ENCODE data around the gene GNPTAB.

Gene GNPTAB

DNA sequence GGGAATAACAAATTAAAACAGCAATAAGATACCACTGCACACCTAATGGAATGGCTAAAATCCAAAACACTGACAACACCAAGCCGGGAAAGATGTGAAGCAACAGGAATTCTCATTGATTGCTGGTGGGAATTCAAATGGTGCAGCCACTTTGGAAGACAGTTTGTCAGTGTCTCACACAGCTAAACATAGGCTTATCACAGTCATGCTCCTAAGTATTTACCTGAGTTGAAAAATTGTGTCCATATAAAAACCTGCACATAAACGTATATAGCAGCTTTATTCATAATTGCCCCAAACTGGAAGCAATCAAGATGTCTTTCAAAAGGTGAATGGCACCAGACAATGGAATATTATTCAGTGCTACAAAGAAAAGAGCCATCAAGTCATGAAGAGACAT is 21.6 kb downstream of the GNPTAB start:
- DNase-seq (ENCODE audit: extremely low read depth in 1 of 2, low read depth in 1 of 2), result no peak

DNA sequence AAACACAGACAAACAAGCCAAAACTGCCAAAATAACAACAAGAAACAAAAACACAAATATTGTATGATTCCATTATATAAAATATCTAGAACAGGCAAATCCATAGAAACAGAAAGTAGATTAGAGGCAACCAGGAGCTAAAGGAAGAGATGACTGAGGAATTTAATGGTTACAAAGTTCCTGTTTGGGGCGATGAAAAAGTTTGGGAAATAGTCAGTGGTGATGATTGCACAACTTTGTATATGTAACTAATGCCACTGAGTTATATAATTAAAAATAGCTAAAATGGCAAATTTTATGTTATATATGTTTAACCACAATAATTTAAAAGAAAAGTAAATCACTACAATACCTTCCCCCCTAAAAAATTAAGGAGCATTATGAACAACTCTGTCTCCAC is 24.5 kb downstream of the GNPTAB start:
- DNase-seq (ENCODE audit: extremely low read depth in 1 of 2, low read depth in 1 of 2), result no peak

- DNase-seq (ENCODE audit: extremely low read depth in 1 of 2, low read depth in 1 of 2), result no peak
Measured at GRCh38 chr12:101804409-101804808, 26.4 kb downstream of the GNPTAB start.

DNA sequence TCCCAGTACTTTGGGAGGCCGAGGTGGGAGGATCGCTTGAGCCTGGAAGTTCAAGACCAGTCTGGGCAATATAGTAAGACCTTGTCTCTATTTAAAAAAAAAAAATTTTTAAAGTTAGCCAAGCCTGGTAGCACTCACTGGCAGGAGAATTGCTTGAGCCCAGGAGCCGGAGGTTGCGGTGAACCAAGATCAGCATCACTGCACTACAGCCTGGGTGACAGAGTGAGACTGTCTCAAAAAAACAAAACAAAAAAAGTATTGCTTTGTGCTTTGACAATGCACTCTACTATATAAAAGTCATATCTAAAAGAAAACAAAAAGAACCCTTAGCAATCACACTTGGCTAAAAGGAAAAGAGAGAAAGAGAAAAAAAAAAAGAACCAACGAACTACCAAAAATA is 26.8 kb downstream of the GNPTAB start:
- no peak for DNase-seq (ENCODE audit: extremely low read depth in 1 of 2, low read depth in 1 of 2)

GRCh38 chr12:101802486-101802885 is 28.3 kb downstream of the GNPTAB start:
- DNase-seq (ENCODE audit: extremely low read depth in 1 of 2, low read depth in 1 of 2), result no peak

DNA sequence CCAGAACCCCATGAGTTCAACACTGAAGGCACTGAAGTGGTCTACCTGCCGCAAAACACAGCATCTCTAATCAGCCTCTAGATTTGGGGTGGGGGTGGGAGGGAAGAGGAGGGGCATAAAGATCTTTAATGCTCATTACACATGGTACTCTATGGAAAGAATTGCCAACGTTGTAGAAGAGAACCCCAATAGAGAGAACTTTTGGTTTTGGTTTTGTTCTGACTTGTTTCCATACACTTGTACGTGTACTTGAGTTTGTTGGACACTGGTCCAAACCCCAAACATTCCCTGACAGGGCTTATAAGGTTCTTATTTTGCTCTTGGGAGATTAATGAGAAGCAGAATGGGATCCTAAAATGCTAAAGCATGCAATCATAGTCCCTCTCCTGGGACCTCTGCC is 31.0 kb downstream of the GNPTAB start:
- no peak for DNase-seq (ENCODE audit: extremely low read depth in 1 of 2, low read depth in 1 of 2)

DNA sequence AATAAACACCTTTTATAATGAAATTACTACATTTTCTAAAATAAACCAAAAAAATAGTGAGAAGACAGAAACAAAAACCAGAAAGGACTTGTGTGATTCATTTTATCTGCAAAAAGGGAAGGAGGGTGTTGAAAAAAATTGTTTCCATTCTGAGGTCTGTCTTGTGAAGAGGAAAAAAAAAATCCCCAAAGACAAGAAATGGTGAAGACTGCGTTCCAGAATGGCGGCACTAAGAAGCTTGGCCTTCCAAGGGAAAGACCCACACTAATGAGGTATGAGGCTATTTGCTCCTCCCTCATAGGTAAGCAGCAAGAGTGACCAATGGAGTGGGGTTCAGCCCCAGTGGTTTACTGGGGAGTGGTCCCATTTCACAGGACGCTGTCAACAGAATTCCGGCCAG is 35.0 kb downstream of the GNPTAB start:
- DNase-seq (ENCODE audit: extremely low read depth in 1 of 2, low read depth in 1 of 2), result no peak

- no peak for DNase-seq (ENCODE audit: extremely low read depth in 1 of 2, low read depth in 1 of 2)
Measured at GRCh38 chr12:101795013-101795412, 35.7 kb downstream of the GNPTAB start.

- DNase-seq (ENCODE audit: extremely low read depth in 1 of 2, low read depth in 1 of 2), result no peak
Measured at GRCh38 chr12:101794574-101794973, 36.2 kb downstream of the GNPTAB start.

DNA sequence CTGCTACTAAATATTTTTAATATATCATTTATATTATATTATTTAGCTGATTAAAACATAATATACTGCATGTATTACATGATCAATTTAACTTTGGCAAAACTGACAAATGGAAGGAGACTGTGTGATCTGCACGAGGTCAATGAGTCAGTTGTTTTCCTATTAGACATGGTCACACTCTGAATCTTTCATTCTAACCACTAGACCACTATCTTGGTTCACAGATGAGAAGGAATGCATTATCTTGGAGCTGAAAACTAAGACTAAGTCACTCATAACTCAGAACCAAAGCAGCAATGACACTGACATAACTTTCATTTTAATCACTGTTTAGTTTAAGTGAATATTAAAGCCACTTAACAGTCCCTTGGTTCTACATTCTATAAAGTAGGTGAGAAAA is 37.4 kb downstream of the GNPTAB start:
- DNase-seq (ENCODE audit: extremely low read depth in 1 of 2, low read depth in 1 of 2), result no peak

DNA sequence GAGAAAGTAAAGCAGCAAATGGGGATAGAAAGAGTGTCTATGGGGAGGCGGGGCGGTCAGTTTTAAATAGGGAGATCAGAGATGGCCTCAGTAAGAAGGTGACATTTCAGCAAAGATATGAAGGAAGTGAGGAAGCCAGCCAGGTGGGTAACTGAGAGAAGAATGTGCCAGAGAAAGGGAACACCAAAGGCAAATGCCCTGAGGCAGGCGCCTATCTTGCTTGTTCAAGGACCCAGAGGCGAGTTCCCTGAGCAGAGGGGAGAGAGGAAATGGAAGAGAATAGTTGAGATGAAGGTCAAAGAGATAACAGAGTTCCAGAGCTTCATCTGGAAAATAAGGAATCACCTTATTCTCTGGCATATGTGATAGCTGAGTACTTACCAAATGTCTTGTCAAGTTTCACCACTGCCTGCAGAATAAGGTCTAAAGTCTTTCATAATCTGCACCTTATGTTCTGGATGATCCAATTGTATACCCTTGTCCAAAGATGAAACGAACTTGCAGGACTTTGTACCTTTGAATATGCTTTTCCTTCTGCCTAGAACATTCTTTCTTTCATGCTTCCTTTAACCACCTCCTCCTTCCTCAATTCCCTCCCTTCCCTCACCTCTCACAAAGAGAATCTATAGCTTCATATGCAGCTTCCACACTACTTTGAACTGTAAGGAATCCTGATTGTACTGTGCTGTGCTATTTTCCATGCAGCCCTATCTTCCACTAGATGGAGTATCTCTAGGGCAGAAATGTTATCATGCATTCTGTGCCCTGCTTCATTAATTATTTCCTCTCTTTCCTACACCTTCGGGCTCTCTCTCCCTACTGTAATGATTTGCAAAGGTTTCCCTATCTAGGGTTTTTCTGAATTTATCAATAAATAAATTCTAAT is 38.5 kb downstream of the GNPTAB start:
- DNase-seq (ENCODE audit: extremely low read depth in 1 of 2, low read depth in 1 of 2), result no peak

GRCh38 chr12:101789171-101789570 is 41.6 kb downstream of the GNPTAB start:
- DNase-seq (ENCODE audit: extremely low read depth in 1 of 2, low read depth in 1 of 2), result no peak

DNA sequence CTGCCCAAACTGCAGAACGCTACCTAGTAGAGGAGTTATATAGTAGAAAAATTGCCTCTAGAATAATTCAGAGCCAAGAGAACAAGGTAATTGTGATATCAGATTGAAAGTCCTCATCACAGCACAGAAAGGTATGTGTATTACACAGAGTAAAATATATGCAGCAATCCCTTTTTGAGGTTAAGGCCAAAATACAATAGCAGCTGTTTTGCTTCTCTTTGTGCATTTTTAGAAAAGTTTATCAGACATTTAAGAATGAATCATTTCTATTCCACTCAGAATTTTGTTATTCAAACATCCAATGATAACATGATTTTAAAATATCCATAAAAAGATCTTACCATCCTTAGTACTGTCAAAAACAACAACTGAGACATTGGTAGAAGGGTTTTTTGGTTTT is 45.1 kb downstream of the GNPTAB start:
- no peak for DNase-seq (ENCODE audit: extremely low read depth in 1 of 2, low read depth in 1 of 2)

DNA sequence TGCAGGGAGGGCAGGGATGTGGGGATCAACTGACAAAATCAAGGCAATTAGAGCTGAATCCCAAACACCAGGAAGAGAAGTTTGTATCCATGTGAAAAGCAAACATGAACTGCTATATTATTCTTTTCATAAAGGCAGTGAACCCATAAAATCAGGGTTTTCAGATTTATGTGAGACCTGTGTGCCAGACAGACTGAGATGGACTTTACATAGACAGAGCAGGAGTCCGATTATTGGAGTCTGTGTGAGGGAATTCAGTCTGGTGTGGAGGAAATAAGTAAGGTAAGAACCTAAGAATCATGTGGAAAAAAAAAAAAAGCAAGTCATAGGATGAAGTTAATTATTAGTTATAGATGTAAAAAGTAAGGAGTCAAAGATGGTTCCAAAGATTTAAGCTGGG is 46.4 kb downstream of the GNPTAB start:
- DNase-seq (ENCODE audit: extremely low read depth in 1 of 2, low read depth in 1 of 2), result no peak

GRCh38 chr12:101783838-101784237 is 46.9 kb downstream of the GNPTAB start:
- DNase-seq (ENCODE audit: extremely low read depth in 1 of 2, low read depth in 1 of 2), result no peak

- DNase-seq (ENCODE audit: extremely low read depth in 1 of 2, low read depth in 1 of 2), result no peak
Measured at GRCh38 chr12:101783150-101783549, 47.6 kb downstream of the GNPTAB start.

DNA sequence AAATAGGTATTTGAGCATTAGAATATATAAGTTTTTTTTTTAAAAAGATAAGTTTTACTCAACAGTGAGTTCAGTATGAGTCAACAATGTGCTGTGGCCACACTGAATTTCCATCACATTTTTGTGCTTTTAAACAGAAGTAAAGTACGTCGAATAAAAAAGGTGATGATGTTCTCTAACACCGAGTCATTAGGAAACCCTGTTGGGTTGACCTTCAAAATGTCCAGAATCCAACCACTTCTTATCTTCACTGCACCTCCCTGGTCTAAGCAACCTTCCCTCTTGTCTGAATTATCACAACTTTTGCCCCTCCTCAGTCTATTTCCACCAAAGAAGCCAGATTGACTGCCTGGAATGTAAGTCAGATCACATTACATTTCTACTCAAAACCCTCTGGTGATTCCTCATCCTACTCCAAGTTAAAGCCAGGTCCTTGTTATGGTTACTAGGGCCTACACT is 48.5 kb downstream of the GNPTAB start:
- no peak for DNase-seq (ENCODE audit: extremely low read depth in 1 of 2, low read depth in 1 of 2)

DNA sequence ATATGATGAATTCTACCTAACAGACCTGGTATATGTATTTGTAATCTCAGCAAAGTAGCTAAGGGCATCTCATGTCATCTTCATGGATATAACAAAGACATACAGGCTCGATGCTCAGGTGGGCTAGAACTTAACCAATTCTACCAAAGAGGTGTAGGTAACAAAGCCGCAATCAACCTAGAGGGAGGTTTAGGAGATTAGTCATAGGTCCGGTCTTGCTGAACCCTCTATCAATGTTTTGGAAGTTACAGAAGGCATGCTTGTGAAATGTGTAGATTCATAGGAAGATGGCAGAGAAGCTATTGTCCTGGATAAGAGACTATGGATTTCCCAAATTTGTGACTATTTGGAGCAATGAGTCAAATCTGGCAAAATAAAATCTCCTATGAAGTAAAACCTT is 48.9 kb downstream of the GNPTAB start:
- DNase-seq (ENCODE audit: extremely low read depth in 1 of 2, low read depth in 1 of 2), result no peak

DNA sequence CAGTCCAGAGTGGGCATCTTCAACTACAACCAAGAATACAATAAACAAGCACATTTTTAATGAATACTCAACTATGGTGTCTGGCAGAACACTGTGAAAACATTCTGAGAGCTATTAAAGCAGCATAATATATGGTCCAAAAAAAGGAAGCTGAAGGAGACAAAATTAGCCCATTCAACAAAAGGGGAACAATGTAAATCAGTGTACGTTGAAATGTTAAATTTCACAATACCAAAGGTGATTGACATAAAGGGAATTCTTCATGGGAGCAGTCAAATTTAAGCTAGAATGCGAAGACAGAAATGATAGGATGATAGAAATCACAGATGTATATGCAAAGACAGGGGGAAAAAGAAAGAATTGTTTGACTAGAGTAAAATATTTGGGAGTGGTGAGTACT is 50.2 kb downstream of the GNPTAB start:
- DNase-seq (ENCODE audit: extremely low read depth in 1 of 2, low read depth in 1 of 2), result no peak

GRCh38 chr12:101779626-101780025 is 51.1 kb downstream of the GNPTAB start:
- DNase-seq (ENCODE audit: extremely low read depth in 1 of 2, low read depth in 1 of 2), result no peak

GRCh38 chr12:101779200-101779599 is 51.6 kb downstream of the GNPTAB start:
- no peak for DNase-seq (ENCODE audit: extremely low read depth in 1 of 2, low read depth in 1 of 2)

- DNase-seq (ENCODE audit: extremely low read depth in 1 of 2, low read depth in 1 of 2), result no peak
Measured at GRCh38 chr12:101777978-101778377, 52.8 kb downstream of the GNPTAB start.

DNA sequence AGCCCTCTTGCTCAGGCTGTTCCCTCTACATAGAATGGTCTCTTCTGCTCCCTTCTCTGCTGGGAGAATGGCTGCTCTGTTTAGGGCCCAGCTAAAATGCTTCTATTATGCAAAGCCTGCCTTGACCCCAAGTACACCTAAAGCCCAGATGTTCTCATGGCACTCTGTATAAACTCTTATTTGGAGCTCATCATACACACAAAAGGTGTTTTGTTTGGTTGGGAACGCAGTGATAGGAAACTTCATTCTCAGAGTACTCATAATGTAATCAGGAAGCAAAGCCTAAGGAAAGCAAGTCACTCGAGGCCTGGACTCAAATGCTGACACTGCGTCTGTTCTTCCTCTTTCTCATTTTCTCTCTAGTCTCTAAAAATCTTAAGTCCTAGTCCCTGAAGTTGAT is 53.3 kb downstream of the GNPTAB start:
- no peak for DNase-seq (ENCODE audit: extremely low read depth in 1 of 2, low read depth in 1 of 2)
